Adrenal gland (tissue), 12 donors: Measurements from ENCODE around the gene UHRF1. TPM values are rescaled to one million over a fixed set of nuclear protein-coding genes. Genes with fewer than 3 reads are reported as not detected.
A peak's percentile ranks its signal among the peaks of the same experiment; 100 is the strongest.

Experiments
- DNase-seq, 7 donors: peaks; one replicate each; pipeline ENCODE4 v3.0.0-alpha.2; 2019 to 2020
- H3K27ac ChIP-seq, 5 donors: fragments of 200-600 bp; sonication (generic) in 4 of 5; 1 replicate in 3 of 5; 2 replicates in 2 of 5; pipeline versions ENCODE4 v1.5.1 to v1.8.0; 2016 to 2020; ENCODE audit warnings: mild to moderate bottlenecking in 1 of 5
- H3K27me3 ChIP-seq: fragments of 200-600 bp; 2 replicates; pipeline ENCODE4 v1.8.0; 2021
- H3K36me3 ChIP-seq, 2 donors: fragments of 200-600 bp; replicated peaks in 1 of 2; 1 replicate in 1 of 2; 2 replicates in 1 of 2; pipeline versions ENCODE4 v1.5.1 to v1.8.0; 2018 to 2022
- H3K4me1 ChIP-seq, 2 donors: fragments of 200-600 bp; replicated peaks in 1 of 2; 1 replicate in 1 of 2; 2 replicates in 1 of 2; pipeline versions ENCODE4 v1.5.1 to v1.8.0; 2018 to 2021
- H3K4me3 ChIP-seq, 4 donors: fragments of 200-600 bp; sonication (generic) in 3 of 4; one replicate each; pipeline ENCODE4 v1.5.1; 2016 to 2018
- H3K9me3 ChIP-seq, 3 donors: fragments of 200-600 bp; sonication (generic) in 1 of 3; replicated peaks in 1 of 3; 1 replicate in 2 of 3; 2 replicates in 1 of 3; pipeline versions ENCODE4 v1.5.1 to v1.8.0; 2016 to 2021
- CTCF ChIP-seq, 6 experiments: fragments of 450-650 bp in 4 of 6; fragments of 200-600 bp in 2 of 6; sonication (generic) in 1 of 6; IDR thresholded peaks; 1 replicate in 5 of 6; 2 replicates in 1 of 6; pipeline versions ENCODE4 v1.5.1 to v1.8.0; 2016 to 2021; ENCODE audit warnings: antibody characterized with exemption in 6 of 6, mild to moderate bottlenecking in 2 of 6, moderate library complexity in 1 of 6
- POLR2A ChIP-seq, 2 donors: fragments of 450-650 bp; IDR thresholded peaks; one replicate each; pipeline ENCODE4 v1.6.1; 2017; ENCODE audit warnings: antibody characterized with exemption in 2 of 2, mild to moderate bottlenecking in 2 of 2, moderate library complexity in 1 of 2
- WGBS, 4 donors: extraction: QIAGEN DNeasy Blood & Tissue Kit in 2 of 4; methylation state at CpG; one replicate each; pipeline versions ENCODE4 v1.1.5 to v1.1.7; 2013 to 2017; 5-methylcytosine and 5-hydroxymethylcytosine counted together
- intact Hi-C, 2 donors: fragments of 100-400 bp; cut with DNase I; formaldehyde crosslinking; loops; one replicate each; pipeline versions ENCODE4 v1.14.1 to v1.15.0; 2022 to 2023
- polyA plus RNA-seq, 3 donors: library from polyadenylated mRNA; stranded (reverse); fragments of 200-250 nt in 2 of 3; fragments of 350-450 nt in 1 of 3; fragmentation: Illumina TruSeq in 1 of 3; extraction: RNeasy Lipid Tissue Mini Kit (QIAGEN cat#74804) in 1 of 3; gene quantifications; one replicate each; pipeline ENCODE4 v1.2.3, GENCODE V29; 2013 to 2014
- total RNA-seq, 9 donors: library from RNA; depleted of rRNA in 4 of 9; stranded (reverse); fragments of >200 nt in 4 of 9; fragments of 120-200 nt in 1 of 9; fragmentation: NEBNext Ultra II Directional in 1 of 9; extraction: Animal tissue kit (Norgen Biotek cat#: 25700) in 1 of 9; gene quantifications; one replicate each; pipeline versions ENCODE4 v1.1.0 to v1.2.4, GENCODE V29; 2013 to 2023
- donor health status: healthy with polysubstance abuse.
- donor health status: Bipolar disorder and iron deficiency.
- donor health status: DM: yes; HTN: yes; CAD: no.
- donor health status: DM: no; HTN: no; CAD: no.
- donor health status: DM: no; HTN: no; CAD: no.
- donor health status: DM: yes; HTN: yes; CAD: no.

Gene UHRF1
- total and polyA plus RNA-seq, 12 donors, result 0.56 to 11.0 (median 1.1) TPM

- Histone ChIP-seq H3K4me3 (no peak overlapping the region), H3K4me1 (peaks cover 19 to 50% of the 10 kb centered on the region in 2 donors), H3K27me3 (no peaks in the 10 kb centered on the region), H3K36me3 (no peaks in the 10 kb centered on the region), H3K27ac (peak overlapping the region in 3 of 5 donors; percentile 83 to 88 (median 84)), H3K9me3 (no peaks in the 10 kb centered on the region)
- TF ChIP-seq CTCF (IDR thresholded peaks at IDR 0.05) (no peak), POLR2A (IDR thresholded peaks at IDR 0.05) (no peak)
- 50 to 61% (median 53%) methylated on average over 10 to 11 of the region's 11 CpGs for WGBS, 4 donors
- intact Hi-C loops, result no loop called here
- peak in 5 of 7 donors; percentile 46 to 63 (median 55) for DNase-seq
Measured at GRCh38 chr19:4987256-4987655, 78.0 kb downstream of the UHRF1 start.

GRCh38 chr19:4987692-4988370 lies 78.5 kb downstream of the UHRF1 start:
- no peak for TF ChIP-seq CTCF (IDR thresholded peaks at IDR 0.05)
- TF ChIP-seq POLR2A (IDR thresholded peaks at IDR 0.05), result no peak
- Histone ChIP-seq H3K27ac (peak overlapping the region in 4 of 5 donors; percentile 27 to 88 (median 84)), H3K36me3 (no peaks in the 10 kb centered on the region), H3K9me3 (no peaks in the 10 kb centered on the region), H3K27me3 (no peaks in the 10 kb centered on the region), H3K4me1 (peaks cover 19 to 55% of the 10 kb centered on the region in 2 donors), H3K4me3 (no peak overlapping the region)
- WGBS, 4 donors, result 80 to 86% (median 83%) methylated on average over 19 to 24 of the region's 24 CpGs
- DNase-seq, result peak in 1 of 7 donors; percentile 20
- intact Hi-C loops, result no loop called here

DNA sequence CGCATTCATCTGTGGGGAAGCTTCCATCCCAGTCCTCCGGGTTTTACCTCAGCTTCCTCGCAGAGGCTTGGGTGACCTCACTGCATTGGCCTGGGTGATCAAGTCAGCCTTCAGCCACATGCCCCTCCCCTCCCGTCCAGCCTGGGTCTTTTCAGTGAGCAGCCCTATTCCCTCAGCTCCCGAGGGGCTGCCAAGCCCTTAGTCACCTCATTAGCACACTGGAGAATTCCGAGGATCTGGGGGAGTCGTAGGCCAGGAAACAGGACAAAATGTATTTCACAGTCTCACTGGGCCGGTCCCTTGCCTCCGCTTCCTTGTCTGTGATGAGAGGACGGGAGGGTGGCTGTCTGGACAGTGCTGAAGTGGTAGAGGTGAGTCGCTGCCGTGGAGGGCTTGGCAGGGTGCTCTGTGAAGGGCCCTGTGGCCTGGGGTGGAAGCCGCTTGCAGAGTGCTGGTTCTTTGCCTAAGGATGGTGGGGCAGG lies 79.5 kb downstream of the UHRF1 start:
- TF ChIP-seq POLR2A (IDR thresholded peaks at IDR 0.05) (peak in 1 of 2 donors; percentile 34), CTCF (IDR thresholded peaks at IDR 0.05) (no peak)
- Histone ChIP-seq H3K27me3 (no peaks in the 10 kb centered on the region), H3K9me3 (no peaks in the 10 kb centered on the region), H3K36me3 (no peaks in the 10 kb centered on the region), H3K4me1 (peaks cover 19 to 55% of the 10 kb centered on the region in 2 donors), H3K4me3 (peak overlapping the region in 1 of 4 donors; percentile 3), H3K27ac (peak overlapping the region; percentile 60 to 88 (median 83))
- intact Hi-C loops, result no loop called here
- peak; percentile 59 to 91 (median 88) for DNase-seq
- WGBS, 4 donors, result 28 to 42% (median 38%) methylated on average over 9 to 13 of the region's 13 CpGs

- Histone ChIP-seq H3K4me3 (no peak overlapping the region), H3K27me3 (no peaks in the 10 kb centered on the region), H3K36me3 (no peaks in the 10 kb centered on the region), H3K9me3 (no peaks in the 10 kb centered on the region), H3K27ac (peak overlapping the region in 4 of 5 donors; percentile 6 to 84 (median 68)), H3K4me1 (peaks cover 19 to 46% of the 10 kb centered on the region in 2 donors)
- intact Hi-C loops, result no loop called here
- WGBS, 4 donors, result 78 to 97% (median 88%) methylated on average over 3 to 7 of the region's 7 CpGs
- DNase-seq, result no peak
- TF ChIP-seq POLR2A (IDR thresholded peaks at IDR 0.05) (no peak), CTCF (IDR thresholded peaks at IDR 0.05) (no peak)
Measured at GRCh38 chr19:4990306-4990705, 81.0 kb downstream of the UHRF1 start.
